GM10266 (cell line): Measurements from ENCODE around the gene ERVH48-1.

Experiments used
- DNase-seq: peaks from one replicate; pipeline ENCODE4 v3.0.0; 2012; ENCODE audit errors: extremely low spot score
- CTCF ChIP-seq: IDR thresholded peaks from 2 replicates; pipeline ENCODE4 v1.5.1; 2012; ENCODE audit warnings: mild to moderate bottlenecking, low read depth; ENCODE audit not compliant: control insufficient read depth, insufficient read depth; ENCODE audit errors: missing control alignments

The ERVH48-1 gene

GRCh38 chr21:42873096-42873495 is 52.3 kb downstream of the ERVH48-1 start:
- no peak for DNase-seq
- no peak for TF ChIP-seq CTCF

GRCh38 chr21:42868196-42868595 is 57.2 kb downstream of the ERVH48-1 start:
- no peak for TF ChIP-seq CTCF
- DNase-seq = no peak
